Parathyroid adenoma (tissue), 2 donors: ENCODE results near the gene GDI2.
"Not testable (repeated sequence)": the region's sequence is repeated elsewhere in the genome, so short reads cannot be mapped to it uniquely, and the experiment has no call there.

Source experiments
- H2AFZ ChIP-seq: fragments of 300-600 bp; sonication (generic); one replicate; pipeline ENCODE4 v1.7.0; 2017; ENCODE audit warnings: antibody characterized with exemption, mild to moderate bottlenecking
- H3K27ac ChIP-seq: fragments of 300-600 bp; sonication (generic); one replicate; pipeline ENCODE4 v1.7.0; 2017
- H3K27me3 ChIP-seq: fragments of 300-600 bp; sonication (generic); one replicate; pipeline ENCODE4 v1.7.0; 2017; ENCODE audit warnings: low read length; ENCODE audit not compliant: control insufficient read depth, insufficient read depth
- H3K36me3 ChIP-seq: fragments of 300-600 bp; sonication (generic); one replicate; pipeline ENCODE4 v1.7.0; 2017; ENCODE audit warnings: low read length; ENCODE audit not compliant: control insufficient read depth, insufficient read depth
- H3K4me1 ChIP-seq: fragments of 300-600 bp; sonication (generic); one replicate; pipeline ENCODE4 v1.7.0; 2017; ENCODE audit warnings: control low read depth
- H3K4me2 ChIP-seq: fragments of 300-600 bp; sonication (generic); one replicate; pipeline ENCODE4 v1.7.0; 2017; ENCODE audit warnings: low read length
- H3K4me3 ChIP-seq: fragments of 300-600 bp; sonication (generic); one replicate; pipeline ENCODE4 v1.7.0; 2017; ENCODE audit warnings: low read depth, low read length
- H3K79me2 ChIP-seq: fragments of 300-600 bp; sonication (generic); one replicate; pipeline ENCODE4 v1.7.0; 2017; ENCODE audit warnings: control low read depth
- H3K9ac ChIP-seq: fragments of 300-600 bp; sonication (generic); one replicate; pipeline ENCODE4 v1.7.0; 2017; ENCODE audit warnings: mild to moderate bottlenecking
- H3K9me3 ChIP-seq: fragments of 300-600 bp; sonication (generic); one replicate; pipeline ENCODE4 v1.7.0; 2017; ENCODE audit warnings: low read length; ENCODE audit not compliant: control insufficient read depth
- TF ChIP-seq, protein P1 (sequence below): fragments of 300-600 bp; sonication (generic); IDR thresholded peaks from one replicate; pipeline ENCODE4 v1.7.0; 2017; ENCODE audit warnings: antibody characterized with exemption, mild to moderate bottlenecking
- donor health status: primary hyperparathyroidism.

Gene GDI2

DNA sequence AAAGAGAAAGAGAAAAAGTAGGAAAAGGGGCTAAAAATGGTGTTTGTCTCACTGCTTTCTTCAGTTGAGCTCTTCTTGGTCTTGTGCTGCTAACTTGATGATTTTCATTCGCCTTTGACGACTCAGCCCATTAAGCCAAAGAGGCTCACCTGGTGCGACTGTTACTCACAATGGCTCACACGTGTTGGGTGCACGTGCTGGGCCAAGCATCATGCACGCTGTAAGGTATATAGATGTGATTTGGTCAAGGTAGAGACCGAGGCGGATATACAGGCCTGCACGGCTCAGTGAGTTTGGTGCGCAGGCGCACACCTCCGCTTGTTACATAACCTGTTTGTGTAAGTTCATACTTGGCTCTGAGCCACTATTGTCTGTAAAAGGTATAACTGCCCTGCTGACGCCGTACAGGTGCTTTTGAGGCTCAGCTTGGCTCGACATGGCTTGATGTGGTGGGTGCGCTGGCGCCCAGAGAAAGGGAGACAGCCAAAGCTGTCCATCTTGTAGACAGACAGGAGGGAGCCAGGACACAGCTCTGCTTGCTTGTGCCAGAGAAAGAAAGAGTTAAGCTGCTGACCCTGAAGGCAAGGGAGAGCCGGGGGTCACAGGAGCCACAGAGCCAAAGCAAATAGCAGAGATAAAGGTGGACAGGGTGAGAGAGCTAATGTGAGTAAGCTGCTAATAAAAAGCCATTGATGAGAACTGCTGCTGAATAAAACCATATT lies 42.9 kb upstream of the GDI2 start:
- no peak overlapping the region for H3K27ac ChIP-seq
- no peak overlapping the region for H3K9ac ChIP-seq
- H3K36me3 ChIP-seq, result no peaks in the 10 kb centered on the region
- no peaks in the 10 kb centered on the region for H3K27me3 ChIP-seq
- no peaks in the 10 kb centered on the region for H3K4me1 ChIP-seq
- H3K79me2 ChIP-seq, result no peaks in the 10 kb centered on the region
- TF ChIP-seq, protein P1, sequence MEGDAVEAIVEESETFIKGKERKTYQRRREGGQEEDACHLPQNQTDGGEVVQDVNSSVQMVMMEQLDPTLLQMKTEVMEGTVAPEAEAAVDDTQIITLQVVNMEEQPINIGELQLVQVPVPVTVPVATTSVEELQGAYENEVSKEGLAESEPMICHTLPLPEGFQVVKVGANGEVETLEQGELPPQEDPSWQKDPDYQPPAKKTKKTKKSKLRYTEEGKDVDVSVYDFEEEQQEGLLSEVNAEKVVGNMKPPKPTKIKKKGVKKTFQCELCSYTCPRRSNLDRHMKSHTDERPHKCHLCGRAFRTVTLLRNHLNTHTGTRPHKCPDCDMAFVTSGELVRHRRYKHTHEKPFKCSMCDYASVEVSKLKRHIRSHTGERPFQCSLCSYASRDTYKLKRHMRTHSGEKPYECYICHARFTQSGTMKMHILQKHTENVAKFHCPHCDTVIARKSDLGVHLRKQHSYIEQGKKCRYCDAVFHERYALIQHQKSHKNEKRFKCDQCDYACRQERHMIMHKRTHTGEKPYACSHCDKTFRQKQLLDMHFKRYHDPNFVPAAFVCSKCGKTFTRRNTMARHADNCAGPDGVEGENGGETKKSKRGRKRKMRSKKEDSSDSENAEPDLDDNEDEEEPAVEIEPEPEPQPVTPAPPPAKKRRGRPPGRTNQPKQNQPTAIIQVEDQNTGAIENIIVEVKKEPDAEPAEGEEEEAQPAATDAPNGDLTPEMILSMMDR, result no peak
- no peaks in the 10 kb centered on the region for H3K9me3 ChIP-seq
- H3K4me2 ChIP-seq, result no peak overlapping the region
- H2AFZ ChIP-seq, result no peak overlapping the region
- no peak overlapping the region for H3K4me3 ChIP-seq

GRCh38 chr10:5854131-5854475 lies 40.9 kb upstream of the GDI2 start:
- no peak overlapping the region for H3K4me3 ChIP-seq
- no peaks in the 10 kb centered on the region for H3K4me1 ChIP-seq
- H2AFZ ChIP-seq, result no peak overlapping the region
- no peaks in the 10 kb centered on the region for H3K79me2 ChIP-seq
- no peaks in the 10 kb centered on the region for H3K36me3 ChIP-seq
- H3K9me3 ChIP-seq, result no peaks in the 10 kb centered on the region
- H3K9ac ChIP-seq, result no peak overlapping the region
- TF ChIP-seq, protein P1, result no peak
- no peaks in the 10 kb centered on the region for H3K27me3 ChIP-seq
- no peak overlapping the region for H3K27ac ChIP-seq
- no peak overlapping the region for H3K4me2 ChIP-seq

GRCh38 chr10:5846667-5847066 lies 33.4 kb upstream of the GDI2 start:
- not testable (repeated sequence) for H3K27me3 ChIP-seq, H3K4me2 ChIP-seq, H3K4me3 ChIP-seq, H3K9ac ChIP-seq, H3K79me2 ChIP-seq, H2AFZ ChIP-seq, H3K36me3 ChIP-seq, H3K9me3 ChIP-seq, H3K27ac ChIP-seq, H3K4me1 ChIP-seq

GRCh38 chr10:5844345-5845055 lies 31.3 kb upstream of the GDI2 start:
- no peak overlapping the region for H3K27ac ChIP-seq
- H3K27me3 ChIP-seq, result no peaks in the 10 kb centered on the region
- no peaks in the 10 kb centered on the region for H3K36me3 ChIP-seq

DNA sequence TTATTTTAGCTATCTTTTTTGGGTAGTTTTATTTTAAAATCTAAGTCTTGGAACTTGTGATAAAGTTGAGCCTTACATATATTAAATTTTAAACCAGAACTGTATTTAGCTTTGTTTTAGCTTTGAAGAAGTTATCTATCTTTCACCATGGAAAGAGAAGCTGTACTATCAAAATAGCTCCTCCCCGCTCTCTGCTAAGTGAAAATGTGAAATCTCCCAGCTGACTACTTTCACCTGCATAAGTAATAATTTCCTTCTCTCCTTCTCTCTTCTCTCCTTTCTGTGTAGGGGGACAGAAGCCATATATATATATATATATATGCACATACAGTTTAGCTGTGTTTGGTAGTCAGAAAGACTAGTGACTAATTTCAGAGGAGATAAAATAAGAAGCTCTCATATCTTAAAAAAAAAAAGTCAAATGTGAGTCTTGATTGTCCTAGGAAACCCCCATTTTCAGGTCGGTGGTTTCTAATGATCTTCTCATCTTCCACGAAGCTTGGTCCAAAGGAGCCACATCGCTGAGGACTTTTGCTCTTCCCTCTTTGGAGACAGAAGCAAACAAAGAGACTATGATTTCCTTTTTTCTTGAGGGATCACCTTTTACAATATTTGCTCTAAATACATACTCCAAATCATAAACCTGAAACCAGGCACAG lies 30.6 kb upstream of the GDI2 start:
- Histone ChIP-seq H3K27ac (no peak overlapping the region), H3K4me1 (no peaks in the 10 kb centered on the region)

More at GRCh38 chr10:5844345-5845055, 31.3 kb upstream of the GDI2 start:
- Histone ChIP-seq H3K4me1 (no peaks in the 10 kb centered on the region), H3K9me3 (no peaks in the 10 kb centered on the region), H3K4me3 (no peak overlapping the region), H3K79me2 (no peaks in the 10 kb centered on the region), H3K9ac (no peak overlapping the region), H2AFZ (no peak overlapping the region), H3K4me2 (no peak overlapping the region)
- TF ChIP-seq, protein P1, result no peak

More for the DNA sequence above, 30.6 kb upstream of the GDI2 start:
- Histone ChIP-seq H3K9me3 (no peaks in the 10 kb centered on the region), H3K9ac (no peak overlapping the region), H2AFZ (no peak overlapping the region), H3K4me2 (no peak overlapping the region), H3K79me2 (no peaks in the 10 kb centered on the region), H3K36me3 (no peaks in the 10 kb centered on the region), H3K27me3 (no peaks in the 10 kb centered on the region), H3K4me3 (no peak overlapping the region)
- TF ChIP-seq, protein P1, result no peak
